CD1c-positive myeloid dendritic cell (primary cell): ENCODE measurements around the gene PLCD1.

ENCODE experiments used
- DNase-seq: peaks from one replicate; pipeline ENCODE4 v3.0.0-alpha.2; 2016; ENCODE audit errors: extremely low spot score

Gene PLCD1

DNA sequence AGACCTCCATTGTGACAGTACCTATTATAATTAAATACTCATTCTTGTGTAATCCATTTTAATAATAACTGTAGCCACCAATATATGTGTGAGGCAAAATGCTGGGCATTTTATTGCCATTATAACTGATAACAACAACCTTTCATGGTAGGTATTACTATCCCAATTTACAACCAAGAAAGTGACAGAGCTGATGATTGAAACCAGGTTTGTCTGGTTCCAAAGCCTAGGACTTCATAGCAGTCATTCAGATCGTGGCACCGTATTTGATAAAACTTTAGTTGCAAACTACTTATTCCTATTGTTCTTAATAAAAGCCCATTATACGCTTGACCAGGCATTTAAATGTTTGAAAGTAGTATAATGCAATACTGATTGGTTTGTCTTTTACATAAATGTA is 65.3 kb downstream of the PLCD1 start:
- no peak for DNase-seq

DNA sequence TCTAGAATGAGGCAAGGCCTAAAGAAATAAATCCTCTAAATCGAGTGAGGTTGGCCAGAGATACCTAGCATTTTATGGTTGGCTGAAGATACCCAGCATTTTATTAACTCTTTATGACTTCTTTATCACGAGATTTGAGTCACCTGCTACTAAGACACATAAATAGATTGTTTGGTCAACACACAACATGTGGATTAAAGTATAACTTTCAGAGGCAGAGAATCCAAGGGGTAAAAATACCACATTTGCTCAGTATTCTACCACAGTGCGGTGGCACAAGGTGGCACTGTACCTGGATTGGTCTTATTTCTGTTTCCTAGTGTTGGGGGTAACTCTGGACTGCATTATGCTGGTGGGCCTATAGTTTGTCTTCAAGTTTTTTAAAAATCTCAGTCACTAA is 65.8 kb downstream of the PLCD1 start:
- DNase-seq: no peak

DNA sequence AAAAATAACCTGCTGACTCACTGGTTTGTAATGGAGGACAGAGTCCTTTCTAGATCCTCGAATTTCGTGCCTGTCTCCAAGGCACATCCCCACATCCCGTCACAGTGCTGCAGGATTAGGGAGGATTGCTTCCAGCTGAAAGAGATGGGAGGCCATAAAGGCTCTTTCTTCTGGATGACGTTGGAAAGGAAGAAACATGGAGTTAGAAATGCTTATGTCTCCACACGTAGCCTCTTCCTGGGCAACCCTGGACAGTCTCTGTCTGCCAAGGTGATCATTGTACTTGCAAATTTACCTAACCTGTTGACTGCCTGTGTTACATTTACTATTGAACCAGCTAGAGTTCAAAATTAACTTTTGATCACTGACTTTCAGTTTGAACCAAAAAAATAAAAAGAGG is 66.4 kb downstream of the PLCD1 start:
- no peak for DNase-seq

DNA sequence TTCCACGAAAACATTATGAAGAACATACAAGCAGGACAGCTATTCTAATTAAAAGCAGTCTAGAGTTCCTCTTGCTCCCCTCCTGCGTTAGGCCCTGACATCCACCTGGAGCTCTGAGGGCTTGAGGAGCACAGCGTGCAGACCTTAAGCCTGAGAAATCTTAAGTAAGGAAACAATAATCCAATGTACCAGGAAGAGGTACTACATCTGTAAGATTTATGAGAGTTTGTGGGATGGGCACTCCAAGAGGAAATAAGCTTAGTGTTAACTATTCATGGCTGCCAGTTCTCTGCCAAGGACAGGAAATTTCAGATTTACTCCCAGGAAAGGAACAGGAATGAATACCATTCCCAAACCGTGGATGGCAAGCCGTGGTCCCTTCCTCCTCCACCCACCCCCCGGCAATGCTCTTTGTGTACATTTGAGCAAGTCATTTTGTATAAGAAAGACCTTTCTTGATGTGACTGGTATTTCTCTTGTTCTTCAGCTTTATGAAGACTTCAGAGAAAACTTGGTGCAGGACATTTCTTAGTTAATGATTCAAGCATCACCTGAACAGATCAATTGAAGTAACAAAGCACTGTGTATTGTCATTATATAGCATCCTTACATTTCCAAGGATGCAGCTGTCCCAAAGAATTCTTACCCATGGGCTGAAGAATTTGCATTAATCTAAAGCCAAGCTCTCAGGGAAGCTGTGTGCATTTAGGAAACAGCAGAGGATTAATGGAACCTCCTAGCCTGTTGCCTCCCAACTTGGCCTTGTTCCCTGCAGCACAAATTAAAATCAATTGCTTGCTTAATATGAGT is 67.6 kb downstream of the PLCD1 start:
- DNase-seq: no peak

DNA sequence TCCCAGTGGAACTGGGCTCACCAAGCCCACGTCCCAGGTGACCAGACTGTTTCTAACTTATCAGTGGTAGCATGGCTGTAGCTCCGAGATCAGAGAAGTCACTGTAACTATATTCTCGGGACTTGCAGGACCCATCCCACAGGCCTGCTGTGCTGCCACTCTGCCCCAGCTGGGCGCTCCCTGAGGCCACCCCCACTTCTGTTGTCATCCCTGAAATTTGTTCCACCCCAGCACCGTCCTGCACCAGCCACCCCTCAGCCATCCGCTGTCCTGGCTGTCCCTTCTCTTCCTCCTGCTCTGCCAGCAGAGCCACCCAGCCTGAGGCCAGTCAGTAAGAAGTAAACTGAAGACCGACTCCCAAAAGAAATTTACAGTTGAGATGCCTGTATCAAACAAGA is 71.9 kb downstream of the PLCD1 start:
- DNase-seq: no peak
